Activated naive CD8-positive, alpha-beta T cell treated with anti-CD3 and anti-CD28 coated beads, Interleukin-2, amount 50 U/mL, for 24 hours (primary cell): ENCODE data around the gene TOM1L2.
"Not testable (repeated sequence)": the region's sequence is repeated elsewhere in the genome, so short reads cannot be mapped to it uniquely, and the experiment has no call there.

Experiments
- ATAC-seq: fragments of 150-1000 bp; cut with Tn5 transposase; one replicate; pipeline ENCODE4 v1.10.0; 2021
- DNase-seq: peaks from one replicate; pipeline ENCODE4 v3.0.0; 2021
- H3K27ac Mint-ChIP-seq: one replicate; pipeline ENCODE4 v1.8.0; 2021; ENCODE audit warnings: mild to moderate bottlenecking, mixed read lengths
- H3K27me3 Mint-ChIP-seq: one replicate; pipeline ENCODE4 v1.8.0; 2021; ENCODE audit warnings: mixed read lengths
- H3K36me3 Mint-ChIP-seq: one replicate; pipeline ENCODE4 v1.8.0; 2021; ENCODE audit warnings: low read depth, mixed read lengths
- H3K4me1 Mint-ChIP-seq: one replicate; pipeline ENCODE4 v1.8.0; 2021; ENCODE audit warnings: mixed read lengths
- H3K4me3 Mint-ChIP-seq: one replicate; pipeline ENCODE4 v1.8.0; 2021; ENCODE audit warnings: mild to moderate bottlenecking, moderate library complexity, mixed read lengths
- H3K9me3 Mint-ChIP-seq: one replicate; pipeline ENCODE4 v1.8.0; 2021; ENCODE audit warnings: mixed read lengths

Gene TOM1L2

DNA sequence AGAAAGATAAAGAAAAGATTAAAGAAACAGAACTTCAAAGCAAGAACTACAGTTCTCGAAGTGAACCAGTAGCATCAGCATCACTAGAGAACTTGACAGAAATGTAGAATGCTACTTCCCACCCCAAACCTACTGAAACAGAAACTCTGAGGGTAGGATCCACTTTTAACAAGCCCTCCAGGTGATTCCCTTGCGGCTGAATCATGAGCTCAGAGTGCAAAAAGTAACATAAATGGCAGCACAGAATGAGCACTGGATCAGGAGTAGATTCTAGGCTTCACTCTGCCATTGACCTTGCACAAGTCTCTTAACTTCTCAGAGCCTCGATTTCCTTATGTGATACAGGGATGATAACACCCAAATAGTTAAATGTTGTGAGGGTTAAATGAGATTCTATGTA, 5.8 kb downstream of the TOM1L2 start:
- Mint-ChIP-seq H3K27me3 (no peaks in the 10 kb centered on the region), H3K27ac (no peak overlapping the region), H3K9me3 (no peaks in the 10 kb centered on the region), H3K36me3 (peaks cover 2% of the 10 kb centered on the region), H3K4me3 (no peak overlapping the region), H3K4me1 (peaks cover 52% of the 10 kb centered on the region)
- ATAC-seq (peak; percentile 57), DNase-seq (no peak)

- ATAC-seq: no peak
- Mint-ChIP-seq H3K9me3 (no peaks in the 10 kb centered on the region), H3K4me1 (peaks cover 50% of the 10 kb centered on the region), H3K27me3 (no peaks in the 10 kb centered on the region), H3K4me3 (no peak overlapping the region), H3K36me3 (peaks cover 2% of the 10 kb centered on the region), H3K27ac (no peak overlapping the region)
- DNase-seq: no peak
These were observed 7.0 kb downstream of the TOM1L2 start for GRCh38 chr17:17965152-17965721.

DNA sequence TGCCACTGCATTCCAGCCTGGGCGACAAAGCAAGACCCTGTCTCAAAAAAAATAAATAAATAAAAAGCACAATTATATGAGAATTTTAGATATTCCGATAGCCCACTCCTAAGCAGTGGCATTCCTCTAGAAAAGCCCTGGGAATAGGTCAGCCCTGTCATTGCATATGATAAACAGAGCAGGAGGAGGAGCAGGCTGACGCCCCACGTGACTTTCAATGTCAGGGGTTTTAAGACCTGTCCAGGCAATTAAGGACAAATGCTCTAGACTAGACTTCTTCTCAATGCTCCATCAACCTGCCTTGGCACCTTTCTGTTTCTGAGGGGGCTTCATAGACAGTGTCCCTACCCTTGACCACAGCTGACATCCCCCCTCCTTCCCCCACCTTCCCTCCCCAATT, 7.5 kb downstream of the TOM1L2 start:
- DNase-seq (no peak), ATAC-seq (no peak)
- Mint-ChIP-seq H3K36me3 (peaks cover 2% of the 10 kb centered on the region), H3K27ac (no peak overlapping the region), H3K4me1 (peaks cover 55% of the 10 kb centered on the region), H3K4me3 (no peak overlapping the region), H3K27me3 (no peaks in the 10 kb centered on the region), H3K9me3 (no peaks in the 10 kb centered on the region)

DNA sequence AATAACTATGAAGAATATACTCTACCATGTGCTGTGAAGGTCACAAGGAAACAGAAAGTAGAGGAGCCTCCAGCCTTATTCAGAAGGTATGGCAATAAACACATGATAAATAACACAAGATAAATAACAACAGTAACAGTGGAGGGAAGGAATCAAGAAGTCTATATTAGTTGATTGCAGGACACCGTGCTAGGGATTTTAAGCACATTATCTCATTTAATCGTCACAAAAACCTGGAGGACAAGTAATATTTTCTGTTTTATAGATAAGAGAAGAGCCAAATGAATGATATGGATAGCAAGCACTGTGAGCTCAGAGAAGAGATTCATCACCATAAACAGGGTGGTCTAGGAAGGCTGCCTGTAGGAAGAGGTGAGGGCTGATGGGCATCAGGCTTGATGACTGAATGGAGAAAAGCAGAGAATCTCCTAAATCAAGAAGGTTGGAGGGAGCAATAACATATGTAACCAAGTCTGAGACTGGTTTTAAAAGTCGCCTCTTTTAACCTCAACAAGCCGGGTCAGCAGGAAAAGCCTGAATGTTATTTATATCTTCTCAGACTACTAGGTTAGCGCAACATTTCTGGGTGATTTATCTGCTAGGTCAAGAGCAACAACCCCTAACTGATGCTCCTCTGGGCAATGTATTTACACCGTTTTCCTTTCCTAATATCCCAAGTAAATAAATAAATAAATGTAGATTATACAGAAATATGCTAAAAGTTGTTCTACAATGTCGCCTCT, 8.3 kb downstream of the TOM1L2 start:
- no peak overlapping the region for H3K27ac Mint-ChIP-seq
- no peak for ATAC-seq
- H3K4me1 Mint-ChIP-seq: peaks cover 59% of the 10 kb centered on the region

GRCh38 chr17:17963066-17963465, 9.1 kb downstream of the TOM1L2 start:
- no peak for ATAC-seq
- Mint-ChIP-seq H3K27ac (no peak overlapping the region), H3K4me1 (peaks cover 63% of the 10 kb centered on the region), H3K4me3 (no peak overlapping the region), H3K9me3 (no peaks in the 10 kb centered on the region), H3K27me3 (no peaks in the 10 kb centered on the region), H3K36me3 (peaks cover 2% of the 10 kb centered on the region)
- no peak for DNase-seq

More for the DNA sequence above, 8.3 kb downstream of the TOM1L2 start:
- no peak overlapping the region for H3K4me3 Mint-ChIP-seq
- H3K27me3 Mint-ChIP-seq: no peaks in the 10 kb centered on the region
- H3K9me3 Mint-ChIP-seq: no peaks in the 10 kb centered on the region
- no peak for DNase-seq
- peaks cover 2% of the 10 kb centered on the region for H3K36me3 Mint-ChIP-seq

DNA sequence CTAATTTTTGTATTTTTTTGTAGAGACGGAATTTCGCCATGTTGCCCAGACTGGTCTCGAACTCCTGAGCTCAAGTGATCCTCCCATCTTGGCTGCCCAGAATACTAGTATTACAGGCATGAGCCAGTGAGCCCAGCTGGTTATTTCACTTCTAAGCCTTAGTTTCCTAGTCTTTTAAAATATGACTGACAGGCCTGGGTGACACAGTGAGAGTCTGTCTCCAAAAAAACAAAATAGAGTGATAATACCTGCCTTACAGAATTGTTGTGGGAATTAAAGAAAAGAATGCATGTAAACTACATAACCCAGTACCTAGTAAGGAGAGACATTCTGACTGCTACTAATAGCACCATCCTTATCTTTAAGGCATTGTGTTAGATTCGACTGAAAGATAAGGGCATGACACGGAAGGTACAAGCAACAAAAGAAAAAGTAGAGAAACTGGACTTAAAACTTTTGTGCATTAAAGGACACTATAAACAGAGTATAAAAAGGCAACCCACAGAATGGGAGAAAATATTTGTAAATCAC, 11.6 kb downstream of the TOM1L2 start:
- Mint-ChIP-seq H3K36me3 (peaks cover 7% of the 10 kb centered on the region), H3K4me1 (peaks cover 64% of the 10 kb centered on the region), H3K9me3 (peaks cover 3% of the 10 kb centered on the region), H3K27me3 (no peaks in the 10 kb centered on the region), H3K4me3 (peak overlapping the region; percentile 76), H3K27ac (peak overlapping the region; percentile 99)
- DNase-seq: no peak
- ATAC-seq: no peak

- peak; percentile 44 for DNase-seq
- Mint-ChIP-seq H3K36me3 (peaks cover 10% of the 10 kb centered on the region), H3K27me3 (no peaks in the 10 kb centered on the region), H3K4me1 (peaks cover 69% of the 10 kb centered on the region), H3K9me3 (peaks cover 3% of the 10 kb centered on the region), H3K4me3 (peak overlapping the region; percentile 76), H3K27ac (peak overlapping the region; percentile 99)
- ATAC-seq: peak; percentile 55
These were observed 12.5 kb downstream of the TOM1L2 start for GRCh38 chr17:17959520-17960361.

DNA sequence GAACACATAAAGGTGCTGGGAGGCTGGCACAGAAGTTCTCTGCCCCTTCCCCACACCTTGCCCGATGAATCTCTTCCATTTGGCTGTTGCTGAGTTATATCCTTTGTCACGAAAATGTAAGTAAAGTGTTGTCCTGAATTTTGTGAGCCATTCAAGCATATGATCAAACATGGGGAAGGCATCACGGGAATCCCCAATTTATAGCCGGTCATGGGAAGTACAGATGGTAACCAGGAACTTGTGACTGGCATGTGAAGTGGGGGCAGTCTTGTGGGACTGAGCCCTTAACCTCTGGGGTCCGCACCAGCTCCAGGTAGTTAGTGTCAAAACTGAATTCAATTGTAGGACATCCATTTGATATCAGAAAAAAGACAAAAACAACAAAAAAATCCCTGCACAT, 13.2 kb downstream of the TOM1L2 start:
- ATAC-seq (no peak), DNase-seq (no peak)
- H3K27me3 Mint-ChIP-seq: no peaks in the 10 kb centered on the region
- H3K27ac Mint-ChIP-seq: peak overlapping the region; percentile 99
- H3K36me3 Mint-ChIP-seq: peaks cover 14% of the 10 kb centered on the region
- peak overlapping the region; percentile 76 for H3K4me3 Mint-ChIP-seq
- H3K4me1 Mint-ChIP-seq: peaks cover 68% of the 10 kb centered on the region
- H3K9me3 Mint-ChIP-seq: peaks cover 3% of the 10 kb centered on the region

DNA sequence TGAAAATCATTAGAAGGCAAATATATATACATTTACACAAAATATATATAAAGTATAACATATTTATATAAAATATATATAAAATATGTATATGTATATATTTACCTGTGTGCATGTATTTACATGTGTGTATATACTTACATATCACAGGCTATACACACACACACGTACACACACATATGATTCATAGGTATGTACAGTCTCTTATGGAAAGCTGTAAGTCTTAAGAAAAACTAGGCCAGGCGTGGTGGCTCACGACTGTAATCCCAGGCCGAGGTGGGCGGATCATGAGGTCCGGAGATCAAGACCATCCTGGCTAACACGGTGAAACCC, 14.7 kb downstream of the TOM1L2 start:
- DNase-seq (no peak), ATAC-seq (no peak)
- Mint-ChIP-seq H3K4me3 (no peak overlapping the region), H3K4me1 (peaks cover 60% of the 10 kb centered on the region), H3K27ac (peak overlapping the region; percentile 99), H3K36me3 (peaks cover 14% of the 10 kb centered on the region), H3K9me3 (peaks cover 3% of the 10 kb centered on the region), H3K27me3 (no peaks in the 10 kb centered on the region)

GRCh38 chr17:17955790-17956341, 16.3 kb downstream of the TOM1L2 start:
- not testable (repeated sequence) for H3K27me3 Mint-ChIP-seq, ATAC-seq, H3K9me3 Mint-ChIP-seq
- peak overlapping the region; percentile 29 for H3K4me3 Mint-ChIP-seq
- peaks cover 12% of the 10 kb centered on the region for H3K36me3 Mint-ChIP-seq
- peak; percentile 45 for DNase-seq
- peak overlapping the region; percentile 82 for H3K27ac Mint-ChIP-seq
- H3K4me1 Mint-ChIP-seq: peaks cover 58% of the 10 kb centered on the region

- Mint-ChIP-seq H3K27me3 (no peaks in the 10 kb centered on the region), H3K4me3 (no peak overlapping the region), H3K27ac (no peak overlapping the region), H3K4me1 (peaks cover 43% of the 10 kb centered on the region), H3K36me3 (peaks cover 12% of the 10 kb centered on the region), H3K9me3 (peaks cover 3% of the 10 kb centered on the region)
- no peak for DNase-seq
- no peak for ATAC-seq
These were observed 18.1 kb downstream of the TOM1L2 start for GRCh38 chr17:17954079-17954478.

DNA sequence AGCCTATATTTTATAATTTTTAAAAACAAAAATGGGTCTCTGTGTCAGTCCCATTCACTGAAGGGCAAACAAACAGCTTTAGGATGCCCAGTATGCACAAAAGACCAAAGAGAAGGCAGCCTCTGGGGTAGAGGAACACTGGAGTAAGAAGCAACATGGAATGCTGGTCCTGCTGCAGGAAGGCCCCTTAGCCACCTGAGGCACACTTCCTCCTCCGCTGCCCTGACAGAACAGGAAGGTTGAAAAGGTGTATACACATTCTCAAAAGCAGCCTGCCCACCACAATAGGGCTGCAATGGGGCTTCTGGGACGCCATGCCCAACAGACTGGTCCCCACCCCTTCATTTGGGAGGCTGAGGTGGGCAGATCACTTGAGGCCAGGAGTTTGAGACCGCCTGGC, 19.5 kb downstream of the TOM1L2 start:
- ATAC-seq (no peak), DNase-seq (no peak)
- Mint-ChIP-seq H3K27ac (no peak overlapping the region), H3K9me3 (peaks cover 3% of the 10 kb centered on the region), H3K27me3 (no peaks in the 10 kb centered on the region), H3K4me1 (peaks cover 34% of the 10 kb centered on the region), H3K36me3 (peaks cover 12% of the 10 kb centered on the region), H3K4me3 (no peak overlapping the region)

DNA sequence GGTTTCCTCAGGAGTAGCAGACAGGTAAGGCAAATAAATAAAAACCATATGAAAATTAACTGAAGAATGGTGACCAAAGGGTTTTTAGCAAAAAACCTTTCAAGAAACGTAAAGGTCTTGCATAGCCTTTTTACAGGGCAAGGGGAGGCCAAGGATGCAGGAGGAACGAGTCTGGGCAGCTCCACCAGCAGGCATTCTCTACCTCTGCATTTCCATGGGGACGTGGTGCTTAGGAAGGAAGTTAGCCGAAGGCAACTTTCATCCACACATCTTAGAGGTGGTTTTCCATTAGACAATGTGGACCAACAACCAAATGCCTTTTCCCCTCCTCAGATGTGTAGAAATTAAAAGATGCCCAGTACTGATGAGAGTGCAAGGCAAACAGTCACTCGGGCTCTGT, 20.7 kb downstream of the TOM1L2 start:
- Mint-ChIP-seq H3K27me3 (no peaks in the 10 kb centered on the region), H3K4me3 (no peak overlapping the region), H3K9me3 (peaks cover 3% of the 10 kb centered on the region), H3K4me1 (peaks cover 31% of the 10 kb centered on the region), H3K27ac (no peak overlapping the region), H3K36me3 (peaks cover 12% of the 10 kb centered on the region)
- ATAC-seq (no peak), DNase-seq (no peak)

- H3K27ac Mint-ChIP-seq: no peak overlapping the region
- H3K4me1 Mint-ChIP-seq: peaks cover 25% of the 10 kb centered on the region
- no peak for ATAC-seq
- H3K36me3 Mint-ChIP-seq: peaks cover 9% of the 10 kb centered on the region
- H3K4me3 Mint-ChIP-seq: no peak overlapping the region
- no peak for DNase-seq
- H3K9me3 Mint-ChIP-seq: no peaks in the 10 kb centered on the region
- no peaks in the 10 kb centered on the region for H3K27me3 Mint-ChIP-seq
These were observed 21.4 kb downstream of the TOM1L2 start for GRCh38 chr17:17950806-17951205.
